Measurements from ENCODE around the gene GNGT1.
"Not testable (repeated sequence)": the region's sequence is repeated elsewhere in the genome, so short reads cannot be mapped to it uniquely, and the experiment has no call there.

Gene GNGT1

GRCh38 chr7:93915888-93916287, 9.5 kb downstream of the GNGT1 start:
- not testable (repeated sequence) for H3K36me3 Mint-ChIP-seq (ENCODE audit: low read depth); H3K4me3 Mint-ChIP-seq; H3K27ac Mint-ChIP-seq; H3K4me1 Mint-ChIP-seq (ENCODE audit: low read depth); DNase-seq (ENCODE audit: low spot score); H3K9me3 Mint-ChIP-seq
- peaks cover 18% of the 10 kb centered on the region for H3K27me3 Mint-ChIP-seq (ENCODE audit: low read depth)

- H3K4me1 Mint-ChIP-seq (ENCODE audit: low read depth); H3K36me3 Mint-ChIP-seq (ENCODE audit: low read depth); H3K9me3 Mint-ChIP-seq; H3K4me3 Mint-ChIP-seq; H3K27ac Mint-ChIP-seq; DNase-seq (ENCODE audit: low spot score): not testable (repeated sequence)
- H3K27me3 Mint-ChIP-seq (ENCODE audit: low read depth): peaks cover 21% of the 10 kb centered on the region
Observed at GRCh38 chr7:93916315-93916714, 9.9 kb downstream of the GNGT1 start.

- Mint-ChIP-seq H3K4me1 (ENCODE audit: low read depth) (no peaks in the 10 kb centered on the region), H3K9me3 (no peaks in the 10 kb centered on the region), H3K36me3 (ENCODE audit: low read depth) (no peaks in the 10 kb centered on the region), H3K27ac (no peak overlapping the region), H3K4me3 (no peak overlapping the region), H3K27me3 (ENCODE audit: low read depth) (peaks cover 42% of the 10 kb centered on the region)
- no peak for DNase-seq (ENCODE audit: low spot score)
Observed at GRCh38 chr7:93920496-93921182, 14.3 kb downstream of the GNGT1 start.

- Mint-ChIP-seq H3K9me3 (no peaks in the 10 kb centered on the region), H3K27me3 (ENCODE audit: low read depth) (peaks cover 42% of the 10 kb centered on the region), H3K27ac (no peak overlapping the region), H3K4me3 (peak overlapping the region; percentile 64), H3K36me3 (ENCODE audit: low read depth) (no peaks in the 10 kb centered on the region), H3K4me1 (ENCODE audit: low read depth) (no peaks in the 10 kb centered on the region)
- DNase-seq (ENCODE audit: low spot score): no peak
Observed at GRCh38 chr7:93921186-93921585, 14.8 kb downstream of the GNGT1 start.

- Mint-ChIP-seq H3K36me3 (ENCODE audit: low read depth) (no peaks in the 10 kb centered on the region), H3K27ac (no peak within 1 kb of the TSS), H3K4me3 (peak within 1 kb of the TSS; percentile 64), H3K9me3 (no peaks in the 10 kb centered on the region), H3K27me3 (ENCODE audit: low read depth) (peaks cover 41% of the 10 kb centered on the region), H3K4me1 (ENCODE audit: low read depth) (no peaks in the 10 kb centered on the region)
- peak; percentile 22 for DNase-seq (ENCODE audit: low spot score)
Observed at GRCh38 chr7:93921607-93922566, 15.5 kb downstream of the GNGT1 start, which contains the start of gene GNG11. GNG11 (plus strand) TSS chr7:93921735; CDS start chr7:93922138, 403 bp downstream.

- H3K4me1 Mint-ChIP-seq (ENCODE audit: low read depth): no peaks in the 10 kb centered on the region
- H3K4me3 Mint-ChIP-seq: no peak overlapping the region
- H3K9me3 Mint-ChIP-seq: no peaks in the 10 kb centered on the region
- DNase-seq (ENCODE audit: low spot score): no peak
- no peaks in the 10 kb centered on the region for H3K36me3 Mint-ChIP-seq (ENCODE audit: low read depth)
- no peak overlapping the region for H3K27ac Mint-ChIP-seq
- peaks cover 37% of the 10 kb centered on the region for H3K27me3 Mint-ChIP-seq (ENCODE audit: low read depth)
Observed at GRCh38 chr7:93923296-93923695, 16.9 kb downstream of the GNGT1 start.

- Mint-ChIP-seq H3K27me3 (ENCODE audit: low read depth) (peaks cover 37% of the 10 kb centered on the region), H3K4me1 (ENCODE audit: low read depth) (no peaks in the 10 kb centered on the region), H3K36me3 (ENCODE audit: low read depth) (no peaks in the 10 kb centered on the region)
Observed at GRCh38 chr7:93923942-93924341, 17.6 kb downstream of the GNGT1 start.

GRCh38 chr7:93926800-93927199, 20.4 kb downstream of the GNGT1 start:
- no peaks in the 10 kb centered on the region for H3K4me1 Mint-ChIP-seq (ENCODE audit: low read depth)
- peaks cover 27% of the 10 kb centered on the region for H3K27me3 Mint-ChIP-seq (ENCODE audit: low read depth)
- H3K9me3 Mint-ChIP-seq: no peaks in the 10 kb centered on the region
- no peak overlapping the region for H3K4me3 Mint-ChIP-seq
- no peaks in the 10 kb centered on the region for H3K36me3 Mint-ChIP-seq (ENCODE audit: low read depth)
- H3K27ac Mint-ChIP-seq: no peak overlapping the region
- no peak for DNase-seq (ENCODE audit: low spot score)

More at GRCh38 chr7:93923942-93924341, 17.6 kb downstream of the GNGT1 start:
- Mint-ChIP-seq H3K4me3 (no peak overlapping the region), H3K27ac (no peak overlapping the region), H3K9me3 (no peaks in the 10 kb centered on the region)
- DNase-seq (ENCODE audit: low spot score): no peak

- no peak for DNase-seq (ENCODE audit: low spot score)
- H3K36me3 Mint-ChIP-seq (ENCODE audit: low read depth): no peaks in the 10 kb centered on the region
- peaks cover 22% of the 10 kb centered on the region for H3K27me3 Mint-ChIP-seq (ENCODE audit: low read depth)
- H3K27ac Mint-ChIP-seq: no peak overlapping the region
- H3K4me1 Mint-ChIP-seq (ENCODE audit: low read depth): no peaks in the 10 kb centered on the region
- H3K9me3 Mint-ChIP-seq: no peaks in the 10 kb centered on the region
- H3K4me3 Mint-ChIP-seq: no peak overlapping the region
Observed at GRCh38 chr7:93927585-93927984, 21.2 kb downstream of the GNGT1 start.

GRCh38 chr7:93931655-93932054, 25.3 kb downstream of the GNGT1 start:
- H3K27me3 Mint-ChIP-seq (ENCODE audit: low read depth): peaks cover 5% of the 10 kb centered on the region
- H3K27ac Mint-ChIP-seq: no peak overlapping the region
- no peak overlapping the region for H3K4me3 Mint-ChIP-seq
- H3K36me3 Mint-ChIP-seq (ENCODE audit: low read depth): no peaks in the 10 kb centered on the region
- H3K4me1 Mint-ChIP-seq (ENCODE audit: low read depth): no peaks in the 10 kb centered on the region
- no peaks in the 10 kb centered on the region for H3K9me3 Mint-ChIP-seq
- no peak for DNase-seq (ENCODE audit: low spot score)

GRCh38 chr7:93933156-93933555, 26.8 kb downstream of the GNGT1 start:
- Mint-ChIP-seq H3K27me3 (ENCODE audit: low read depth) (peaks cover 8% of the 10 kb centered on the region), H3K9me3 (no peaks in the 10 kb centered on the region), H3K4me1 (ENCODE audit: low read depth) (no peaks in the 10 kb centered on the region), H3K36me3 (ENCODE audit: low read depth) (no peaks in the 10 kb centered on the region), H3K4me3 (no peak overlapping the region), H3K27ac (no peak overlapping the region)
- DNase-seq (ENCODE audit: low spot score): no peak

GRCh38 chr7:93935102-93935501, 28.7 kb downstream of the GNGT1 start:
- Mint-ChIP-seq H3K27me3 (ENCODE audit: low read depth) (peaks cover 12% of the 10 kb centered on the region), H3K9me3 (no peaks in the 10 kb centered on the region), H3K27ac (no peak overlapping the region), H3K4me1 (ENCODE audit: low read depth) (no peaks in the 10 kb centered on the region), H3K4me3 (no peak overlapping the region), H3K36me3 (ENCODE audit: low read depth) (no peaks in the 10 kb centered on the region)
- no peak for DNase-seq (ENCODE audit: low spot score)

- Mint-ChIP-seq H3K27ac (no peak overlapping the region), H3K4me1 (ENCODE audit: low read depth) (no peaks in the 10 kb centered on the region), H3K36me3 (ENCODE audit: low read depth) (no peaks in the 10 kb centered on the region), H3K27me3 (ENCODE audit: low read depth) (peaks cover 7% of the 10 kb centered on the region), H3K9me3 (no peaks in the 10 kb centered on the region), H3K4me3 (no peak overlapping the region)
- no peak for DNase-seq (ENCODE audit: low spot score)
Observed at GRCh38 chr7:93937818-93938217, 31.5 kb downstream of the GNGT1 start.

- Mint-ChIP-seq H3K27ac (no peak overlapping the region), H3K4me3 (no peak overlapping the region), H3K36me3 (ENCODE audit: low read depth) (no peaks in the 10 kb centered on the region)
Observed at GRCh38 chr7:93938293-93938692, 31.9 kb downstream of the GNGT1 start.

More at GRCh38 chr7:93938293-93938692, 31.9 kb downstream of the GNGT1 start:
- Mint-ChIP-seq H3K4me1 (ENCODE audit: low read depth) (no peaks in the 10 kb centered on the region), H3K27me3 (ENCODE audit: low read depth) (peaks cover 7% of the 10 kb centered on the region), H3K9me3 (no peaks in the 10 kb centered on the region)
- no peak for DNase-seq (ENCODE audit: low spot score)

Measured in T-helper 2 cell treated with Interferon-gamma antibody and Interleukin-4, amounts not matched to agents 5 μg/mL and 100 μg/mL, for 36 hours (primary cell).